Testis (tissue), 5 donors: Measurements from ENCODE around the gene LACRT. TPM values are rescaled to one million over a fixed set of nuclear protein-coding genes. Genes with fewer than 3 reads are reported as not detected.

ENCODE experiments used
- DNase-seq: peaks from one replicate; pipeline ENCODE4 v3.0.0-alpha.2; 2019
- H3K27ac ChIP-seq, 2 donors: fragments of 200-600 bp; sonication (generic); one replicate each; pipeline ENCODE4 v1.5.1; 2019
- H3K27me3 ChIP-seq: fragments of 200-600 bp; sonication (generic); one replicate; pipeline ENCODE4 v1.5.1; 2019
- H3K36me3 ChIP-seq: fragments of 200-600 bp; sonication (generic); one replicate; pipeline ENCODE4 v1.5.1; 2017; ENCODE audit warnings: low read depth; ENCODE audit errors: missing control alignments
- H3K4me1 ChIP-seq: fragments of 200-600 bp; sonication (generic); one replicate; pipeline ENCODE4 v1.5.1; 2019
- H3K4me3 ChIP-seq, 2 donors: fragments of 200-600 bp; sonication (generic); one replicate each; pipeline ENCODE4 v1.5.1; 2017 to 2019
- H3K9me3 ChIP-seq: fragments of 200-600 bp; sonication (generic); one replicate; pipeline ENCODE4 v1.5.1; 2017
- POLR2A ChIP-seq: fragments of 450-650 bp; IDR thresholded peaks from one replicate; pipeline ENCODE4 v1.6.1; 2017; ENCODE audit warnings: antibody characterized with exemption, mild to moderate bottlenecking, moderate library complexity
- WGBS, 2 donors: methylation state at CpG; one replicate each; pipeline ENCODE4 v1.1.5; 2018; 5-methylcytosine and 5-hydroxymethylcytosine counted together
- intact Hi-C: fragments of 100-400 bp; cut with DNase I; formaldehyde crosslinking; loops from one replicate; pipeline ENCODE4 v1.15.1; 2023; ENCODE audit warnings: low total_unique reads
- long read RNA-seq, 2 donors: transcript quantifications; one replicate each; lab custom pipeline, GENCODE V29; 2026
- polyA plus RNA-seq: library from polyadenylated mRNA; stranded (reverse); fragments of 350-450 nt; fragmentation: Illumina TruSeq; extraction: RNeasy Lipid Tissue Mini Kit (QIAGEN cat#74804); gene quantifications from one replicate; pipeline ENCODE4 v1.2.3, GENCODE V29; 2014; ENCODE audit warnings: low read depth, low replicate concordance; ENCODE audit not compliant: insufficient read depth
- total RNA-seq, 2 donors: library from RNA; depleted of rRNA; stranded (reverse); fragments of >200 nt; gene quantifications; one replicate each; pipeline ENCODE4 v1.2.3, GENCODE V29; 2016
- TF ChIP-seq, protein P1 (sequence below), 3 experiments: fragments of 450-650 bp in 2 of 3; fragments of 200-600 bp in 1 of 3; sonication (generic) in 1 of 3; IDR thresholded peaks; one replicate each; pipeline ENCODE4 v1.5.1; 2016 to 2019; ENCODE audit warnings: antibody characterized with exemption in 3 of 3, mild to moderate bottlenecking in 2 of 3, moderate library complexity in 1 of 3

Gene LACRT
- total RNA-seq (not detected), polyA plus RNA-seq (not detected)
- long read RNA-seq, donor 1: 0 reads
- long read RNA-seq, donor 2: 0 reads

- Histone ChIP-seq H3K27ac (no peak within 1 kb of the TSS), H3K27me3 (no peaks in the 10 kb centered on the region), H3K9me3 (no peaks in the 10 kb centered on the region), H3K36me3 (no peaks in the 10 kb centered on the region), H3K4me3 (no peak within 1 kb of the TSS), H3K4me1 (no peaks in the 10 kb centered on the region)
- intact Hi-C loops: no loop called here
- WGBS, 2 donors: 78 to 79% methylated on average over 2 of the region's 2 CpGs
- DNase-seq: no peak
- TF ChIP-seq POLR2A: no peak
- TF ChIP-seq, protein P1, sequence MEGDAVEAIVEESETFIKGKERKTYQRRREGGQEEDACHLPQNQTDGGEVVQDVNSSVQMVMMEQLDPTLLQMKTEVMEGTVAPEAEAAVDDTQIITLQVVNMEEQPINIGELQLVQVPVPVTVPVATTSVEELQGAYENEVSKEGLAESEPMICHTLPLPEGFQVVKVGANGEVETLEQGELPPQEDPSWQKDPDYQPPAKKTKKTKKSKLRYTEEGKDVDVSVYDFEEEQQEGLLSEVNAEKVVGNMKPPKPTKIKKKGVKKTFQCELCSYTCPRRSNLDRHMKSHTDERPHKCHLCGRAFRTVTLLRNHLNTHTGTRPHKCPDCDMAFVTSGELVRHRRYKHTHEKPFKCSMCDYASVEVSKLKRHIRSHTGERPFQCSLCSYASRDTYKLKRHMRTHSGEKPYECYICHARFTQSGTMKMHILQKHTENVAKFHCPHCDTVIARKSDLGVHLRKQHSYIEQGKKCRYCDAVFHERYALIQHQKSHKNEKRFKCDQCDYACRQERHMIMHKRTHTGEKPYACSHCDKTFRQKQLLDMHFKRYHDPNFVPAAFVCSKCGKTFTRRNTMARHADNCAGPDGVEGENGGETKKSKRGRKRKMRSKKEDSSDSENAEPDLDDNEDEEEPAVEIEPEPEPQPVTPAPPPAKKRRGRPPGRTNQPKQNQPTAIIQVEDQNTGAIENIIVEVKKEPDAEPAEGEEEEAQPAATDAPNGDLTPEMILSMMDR (IDR thresholded peaks at IDR 0.05): no peak
These were observed at the start of gene LACRT for GRCh38 chr12:54634795-54635194. Gene LACRT, minus strand, starts transcription at chr12:54634895. Its CDS starts 54 bp downstream, at chr12:54634841.

DNA sequence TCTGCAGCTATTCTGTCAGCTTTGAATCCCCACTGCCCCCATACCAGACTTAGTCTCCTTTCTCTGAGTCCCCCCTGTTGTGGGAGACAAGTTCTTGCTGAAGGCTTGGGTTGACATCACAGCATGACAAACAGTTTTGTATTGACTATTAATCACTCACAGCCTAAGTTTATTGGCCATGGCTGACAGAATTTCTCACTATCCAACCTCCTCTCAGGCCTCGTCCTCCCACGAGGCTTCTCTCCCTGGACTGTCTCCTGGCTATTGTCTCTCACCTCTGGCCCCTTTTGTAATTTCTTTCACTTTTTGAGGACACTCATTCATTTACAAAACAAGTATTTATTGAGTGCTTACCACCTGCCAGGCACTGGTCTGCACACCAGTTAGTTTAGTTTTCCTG, 48.7 kb upstream of the LACRT start:
- 68 to 75% methylated on average over 2 of the region's 2 CpGs for WGBS, 2 donors
- no peak for DNase-seq
- H3K4me1 ChIP-seq: no peaks in the 10 kb centered on the region
- no peaks in the 10 kb centered on the region for H3K9me3 ChIP-seq
- intact Hi-C loops: no loop called here
- no peaks in the 10 kb centered on the region for H3K27me3 ChIP-seq
- no peaks in the 10 kb centered on the region for H3K36me3 ChIP-seq
- no peak overlapping the region for H3K27ac ChIP-seq
- no peak overlapping the region for H3K4me3 ChIP-seq
- no peak for TF ChIP-seq POLR2A
- TF ChIP-seq, protein P1 (IDR thresholded peaks at IDR 0.05): no peak

DNA sequence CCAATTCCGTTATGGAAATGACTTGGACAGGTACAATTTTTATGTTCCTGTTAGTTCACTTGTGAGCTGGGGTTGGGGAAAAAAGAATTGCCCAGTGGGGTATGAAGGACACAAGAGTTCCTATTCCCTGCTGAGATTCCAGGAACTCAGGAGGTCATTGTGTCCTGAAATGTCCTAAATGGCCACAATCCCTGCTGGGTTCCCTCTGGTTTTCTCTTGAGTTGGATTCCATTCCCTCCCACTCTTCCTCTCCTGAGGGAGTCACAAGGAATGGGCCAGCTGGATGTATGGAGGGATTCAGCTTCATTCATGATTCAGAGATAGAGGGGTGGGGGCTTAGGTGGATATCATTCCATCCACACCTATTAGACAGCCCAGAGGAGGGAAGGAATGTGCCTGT, 48.0 kb upstream of the LACRT start:
- Histone ChIP-seq H3K4me1 (no peaks in the 10 kb centered on the region), H3K4me3 (no peak overlapping the region), H3K27me3 (no peaks in the 10 kb centered on the region), H3K27ac (no peak overlapping the region), H3K9me3 (no peaks in the 10 kb centered on the region), H3K36me3 (no peaks in the 10 kb centered on the region)
- TF ChIP-seq, protein P1 (IDR thresholded peaks at IDR 0.05): no peak
- no peak for TF ChIP-seq POLR2A
- intact Hi-C loops: no loop called here
- DNase-seq: no peak
- 80 to 88% methylated on average over 1 of the region's 1 CpG for WGBS, 2 donors

DNA sequence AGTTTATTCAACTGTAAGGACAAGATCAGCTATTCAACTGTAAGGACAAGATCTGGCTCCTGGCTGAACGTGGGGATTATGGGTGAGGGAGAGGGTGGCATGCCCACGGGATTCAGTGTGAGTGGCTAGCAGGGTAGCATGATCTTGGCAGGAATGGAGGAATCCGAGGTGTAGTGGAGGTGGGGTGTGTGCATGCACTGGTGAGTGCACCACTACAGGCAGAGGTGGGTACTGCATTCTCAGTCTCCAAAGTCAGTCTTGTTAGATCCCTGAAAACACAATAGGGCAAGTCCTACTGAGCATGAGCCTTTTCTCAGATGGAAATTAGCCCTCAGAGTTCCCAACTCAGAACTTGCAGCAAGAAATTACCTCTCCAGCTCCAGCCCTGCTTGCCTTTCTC, 45.7 kb upstream of the LACRT start:
- no peaks in the 10 kb centered on the region for H3K4me1 ChIP-seq
- H3K27ac ChIP-seq: no peak overlapping the region
- 66 to 82% methylated on average over 3 of the region's 3 CpGs for WGBS, 2 donors
- H3K27me3 ChIP-seq: no peaks in the 10 kb centered on the region
- intact Hi-C loops: no loop called here
- no peaks in the 10 kb centered on the region for H3K9me3 ChIP-seq
- no peaks in the 10 kb centered on the region for H3K36me3 ChIP-seq
- no peak overlapping the region for H3K4me3 ChIP-seq
- TF ChIP-seq POLR2A: no peak
- TF ChIP-seq, protein P1 (IDR thresholded peaks at IDR 0.05): peak in 1 of 3 experiments; percentile 54
- no peak for DNase-seq

GRCh38 chr12:54678131-54678530, 43.4 kb upstream of the LACRT start:
- Histone ChIP-seq H3K9me3 (no peaks in the 10 kb centered on the region), H3K27me3 (no peaks in the 10 kb centered on the region), H3K27ac (no peak overlapping the region), H3K4me1 (no peaks in the 10 kb centered on the region), H3K4me3 (no peak overlapping the region), H3K36me3 (no peaks in the 10 kb centered on the region)
- WGBS, 2 donors: 91 to 93% methylated on average over 5 of the region's 5 CpGs
- intact Hi-C loops: no loop called here
- no peak for DNase-seq
- no peak for TF ChIP-seq POLR2A
- TF ChIP-seq, protein P1 (IDR thresholded peaks at IDR 0.05): no peak
